Fibroblast of lung (primary cell): ENCODE data around the gene RPL18A. TPM values are rescaled to one million over a fixed set of nuclear protein-coding genes. Genes with fewer than 3 reads are reported as not detected.

ENCODE experiments used
- DNase-seq, 2 donors: peaks; one replicate each; pipeline versions ENCODE4 v3.0.0 to v3.0.0-alpha.2; 2010; ENCODE audit warnings: low read depth in 2 of 2
- H2AFZ ChIP-seq: 2 replicates; pipeline ENCODE4 v1.5.1; 2012; ENCODE audit warnings: low read length, control low read depth, inconsistent platforms
- H3K27ac ChIP-seq: 2 replicates; pipeline ENCODE4 v1.5.1; 2011; ENCODE audit warnings: low read length, control low read depth; ENCODE audit not compliant: insufficient read depth
- H3K27me3 ChIP-seq: 2 replicates; pipeline ENCODE4 v1.5.1; 2011; ENCODE audit warnings: mild to moderate bottlenecking, low read length; ENCODE audit not compliant: control insufficient read depth, insufficient read depth
- H3K36me3 ChIP-seq: 2 replicates; pipeline ENCODE4 v1.5.1; 2011; ENCODE audit warnings: low read length; ENCODE audit not compliant: control insufficient read depth, insufficient read depth
- H3K4me1 ChIP-seq: 2 replicates; pipeline ENCODE4 v1.5.1; 2011; ENCODE audit warnings: low read length; ENCODE audit not compliant: control insufficient read depth, insufficient read depth; ENCODE audit errors: extremely low read depth
- H3K4me2 ChIP-seq: 2 replicates; pipeline ENCODE4 v1.5.1; 2011; ENCODE audit warnings: low read length, control low read depth; ENCODE audit not compliant: insufficient read depth; ENCODE audit errors: extremely low read depth
- H3K4me3 ChIP-seq, 4 experiments: fragments of 200-600 bp in 1 of 4; sonication (generic) in 1 of 4; replicated peaks in 1 of 4; 2 replicates each; pipeline ENCODE4 v1.5.1; 2011 to 2016; ENCODE audit warnings: low read length in 4 of 4, low read depth in 3 of 4, mild to moderate bottlenecking in 3 of 4, control low read depth in 2 of 4, inconsistent platforms in 1 of 4, mixed read lengths in 1 of 4; ENCODE audit not compliant: insufficient read depth in 1 of 4; ENCODE audit errors: control extremely low read depth in 1 of 4
- H3K79me2 ChIP-seq: 2 replicates; pipeline ENCODE4 v1.5.1; 2012; ENCODE audit warnings: mild to moderate bottlenecking, low read length, inconsistent platforms; ENCODE audit not compliant: control insufficient read depth, insufficient read depth
- H3K9ac ChIP-seq: 2 replicates; pipeline ENCODE4 v1.5.1; 2011; ENCODE audit warnings: mild to moderate bottlenecking, low read length, control low read depth; ENCODE audit not compliant: insufficient read depth
- H3K9me3 ChIP-seq: 2 replicates; pipeline ENCODE4 v1.5.1; 2012; ENCODE audit warnings: low read depth, low read length; ENCODE audit not compliant: control insufficient read depth, insufficient read depth
- H4K20me1 ChIP-seq: 2 replicates; pipeline ENCODE4 v1.5.1; 2011; ENCODE audit warnings: low read length; ENCODE audit not compliant: control insufficient read depth, insufficient read depth; ENCODE audit errors: extremely low read depth
- CTCF ChIP-seq, 2 donors: IDR thresholded peaks in 1 of 2; conservative IDR thresholded peaks in 1 of 2; 1 replicate in 1 of 2; 2 replicates in 1 of 2; pipeline ENCODE4 v1.5.1; 2011 to 2012; ENCODE audit warnings: low read length in 2 of 2, control low read depth in 1 of 2, inconsistent platforms in 1 of 2, low read depth in 1 of 2, mild to moderate bottlenecking in 1 of 2
- EZH2 ChIP-seq: IDR thresholded peaks from 2 replicates; pipeline ENCODE4 v1.5.1; 2012; ENCODE audit warnings: low read length, control low read depth, mild to moderate bottlenecking; ENCODE audit errors: missing control alignments
- polyA plus RNA-seq, 2 donors: library from polyadenylated mRNA; depleted of rRNA in 1 of 2; stranded (reverse) in 1 of 2; unstranded in 1 of 2; fragments of >200 nt; gene quantifications; 2 replicates each; pipeline ENCODE4 v1.2.1, GENCODE V29; 2011 to 2012; ENCODE audit warnings: missing spikeins in 1 of 2
- total RNA-seq: library from RNA; depleted of rRNA; stranded (reverse); fragments of >200 nt; gene quantifications from 2 replicates; pipeline ENCODE4 v1.2.1, GENCODE V29; 2014

RPL18A gene
- total and polyA plus RNA-seq, 2 donors (not counting 1 experiment from before 2014, with no cell fraction given), result 891 to 1,148 TPM

- no peaks in the 10 kb centered on the region for H4K20me1 ChIP-seq
- DNase-seq, result no peak
- no peaks in the 10 kb centered on the region for H3K4me1 ChIP-seq
- no peak overlapping the region for H3K4me2 ChIP-seq
- no peak overlapping the region for H3K4me3 ChIP-seq
- H3K9me3 ChIP-seq, result no peaks in the 10 kb centered on the region
- TF ChIP-seq EZH2 (no peak), CTCF (conservative IDR thresholded peaks at IDR 0.05 in 1 of 2, IDR thresholded peaks at IDR 0.05 in 1 of 2; ENCODE audit: low read depth in 1 of 2, low read length in 2 of 2) (no peak)
- peaks cover 29% of the 10 kb centered on the region for H3K79me2 ChIP-seq
- no peaks in the 10 kb centered on the region for H3K27me3 ChIP-seq
- no peak overlapping the region for H2AFZ ChIP-seq
- H3K9ac ChIP-seq, result no peak overlapping the region
- peaks cover 26% of the 10 kb centered on the region for H3K36me3 ChIP-seq
- H3K27ac ChIP-seq, result no peak overlapping the region
Measured at GRCh38 chr19:17862711-17863519, 3.2 kb downstream of the RPL18A start.

- no peak overlapping the region for H3K4me2 ChIP-seq
- no peak overlapping the region for H3K4me3 ChIP-seq
- TF ChIP-seq CTCF (conservative IDR thresholded peaks at IDR 0.05 in 1 of 2, IDR thresholded peaks at IDR 0.05 in 1 of 2; ENCODE audit: low read depth in 1 of 2, low read length in 2 of 2) (no peak), EZH2 (no peak)
- H3K9ac ChIP-seq, result no peak overlapping the region
- peaks cover 29% of the 10 kb centered on the region for H3K79me2 ChIP-seq
- no peak overlapping the region for H3K27ac ChIP-seq
- no peak for DNase-seq
- H3K9me3 ChIP-seq, result no peaks in the 10 kb centered on the region
- no peaks in the 10 kb centered on the region for H4K20me1 ChIP-seq
- H3K27me3 ChIP-seq, result peaks cover 4% of the 10 kb centered on the region
- H3K36me3 ChIP-seq, result peaks cover 26% of the 10 kb centered on the region
- H2AFZ ChIP-seq, result no peak overlapping the region
- no peaks in the 10 kb centered on the region for H3K4me1 ChIP-seq
Measured at GRCh38 chr19:17863520-17864182, 3.9 kb downstream of the RPL18A start.

DNA sequence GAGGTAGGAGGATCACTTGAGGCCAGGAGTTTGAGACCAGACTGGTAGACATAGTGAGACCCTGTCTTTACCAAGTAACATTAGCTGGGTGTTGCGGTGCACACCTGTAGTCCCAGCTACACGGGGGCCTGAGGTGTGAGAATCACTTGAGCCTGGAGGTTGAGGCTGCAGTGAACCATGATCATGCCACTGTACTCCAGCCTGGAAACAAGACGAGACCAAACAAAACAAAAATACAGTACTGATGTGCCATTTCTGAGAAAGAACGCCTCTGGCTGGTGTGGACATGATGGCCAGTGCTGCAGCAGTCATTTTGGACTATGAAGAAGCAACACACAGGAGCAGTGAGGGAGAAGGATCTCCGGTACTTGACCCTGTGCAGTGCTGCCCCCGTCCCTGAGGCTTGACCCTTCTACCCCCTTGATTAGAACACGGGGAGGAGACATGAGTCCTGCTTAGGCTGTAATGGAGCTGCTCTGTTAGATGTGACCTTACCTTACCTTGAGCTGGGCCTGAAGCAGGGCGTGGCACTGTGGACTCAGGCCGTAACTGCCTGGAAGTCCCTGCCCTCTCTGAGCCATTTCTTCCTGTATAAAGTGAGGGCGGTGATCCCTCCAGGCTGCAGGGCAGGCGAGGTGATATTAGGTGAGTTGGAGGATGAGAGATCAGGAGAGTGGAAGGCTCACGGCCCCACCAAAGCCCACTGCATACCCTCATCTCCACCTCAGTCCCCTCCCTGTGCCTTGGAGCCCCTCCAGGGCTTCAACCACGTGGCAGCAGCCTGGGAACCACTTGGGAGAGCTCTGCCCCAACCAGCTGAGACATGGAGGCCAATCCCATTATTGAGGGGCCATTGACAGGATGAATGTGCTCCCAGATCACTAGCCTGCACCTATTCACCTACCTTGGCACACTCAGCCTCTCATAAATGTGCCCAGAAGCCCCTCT is 5.9 kb downstream of the RPL18A start:
- H3K4me3 ChIP-seq, result no peak overlapping the region
- no peaks in the 10 kb centered on the region for H4K20me1 ChIP-seq
- no peak overlapping the region for H3K27ac ChIP-seq
- H3K9ac ChIP-seq, result no peak overlapping the region
- H3K4me2 ChIP-seq, result no peak overlapping the region
- no peak for DNase-seq
- H3K36me3 ChIP-seq, result peaks cover 26% of the 10 kb centered on the region
- no peak for TF ChIP-seq EZH2
- no peak for TF ChIP-seq CTCF (conservative IDR thresholded peaks at IDR 0.05 in 1 of 2, IDR thresholded peaks at IDR 0.05 in 1 of 2; ENCODE audit: low read depth in 1 of 2, low read length in 2 of 2)
- no peak overlapping the region for H2AFZ ChIP-seq
- H3K79me2 ChIP-seq, result peaks cover 20% of the 10 kb centered on the region
- no peaks in the 10 kb centered on the region for H3K9me3 ChIP-seq
- H3K27me3 ChIP-seq, result peaks cover 11% of the 10 kb centered on the region
- H3K4me1 ChIP-seq, result no peaks in the 10 kb centered on the region
